MM.1S (cell line): ENCODE results near the gene PRMT2.

ENCODE experiments used
- CTCF ChIP-seq: fragments of 300-600 bp; sonication (generic); IDR thresholded peaks from 2 replicates; pipeline ENCODE4 v1.5.1; 2016; ENCODE audit warnings: antibody characterized with exemption, low read length, mixed read lengths
- EZH2 ChIP-seq: fragments of 300-600 bp; sonication (generic); optimal IDR thresholded peaks from 2 replicates; pipeline ENCODE3; 2017; ENCODE audit warnings: low read depth, mild to moderate bottlenecking, antibody characterized with exemption, low read length, mixed read lengths
- EZH2phosphoT487 ChIP-seq: fragments of 300-600 bp; sonication (generic); IDR thresholded peaks from 2 replicates; pipeline ENCODE4 v1.6.1; 2018; ENCODE audit warnings: antibody characterized with exemption, low read length

- TF ChIP-seq EZH2 (no peak), CTCF (no peak), EZH2phosphoT487 (no peak)
Measured at GRCh38 chr21:46621457-46622182, 13.9 kb upstream of the PRMT2 start.
